HepG2 (cell line): ENCODE data around the gene AUNIP. TPM values are rescaled to one million over a fixed set of nuclear protein-coding genes. Genes with fewer than 3 reads are reported as not detected.

Experiments
- ATAC-seq: fragments of 200-7000 bp; cut with Tn5 transposase; 3 replicates; pipeline ENCODE4 v1.9.1; 2020; ENCODE audit warnings: mild to moderate bottlenecking, moderate library complexity
- BruUV-seq: library from RNA; stranded (reverse); fragments of 400-500 nt; replicated peaks from 2 replicates; lab custom pipeline; 2021; lab: Mats Ljungman, UMichigan
- CTCF ChIA-PET: fragments of 300-600 bp; formaldehyde crosslinking; extraction: SDS; loops from one replicate; lab custom pipeline; 2021; ENCODE audit warnings: low total read pairs, inconsistent platforms, low intra/inter-chr PET ratio; lab: Yijun Ruan, JAX
- POLR2A ChIA-PET: fragments of 350-600 bp; sonication (Branson Sonifier 250); formaldehyde crosslinking; loops from one replicate; lab custom pipeline; 2020; ENCODE audit warnings: antibody characterized with exemption, inconsistent platforms; lab: Yijun Ruan, JAX
- DNase-seq: peaks from one replicate; pipeline ENCODE4 v3.0.0-alpha.2; 2015; ENCODE audit warnings: low spot score
- FAIRE-seq: peaks from 3 replicates; lab custom pipeline; 2011; peaks lifted over from hg19 to GRCh38; lab: Jason Lieb, UNC
- H2AFZ ChIP-seq: one replicate; pipeline ENCODE4 v1.6.1; 2011; ENCODE audit warnings: low read length, inconsistent platforms
- H3K27ac ChIP-seq: fragments of 300-600 bp; 3 replicates; pipeline ENCODE4 v1.8.0; 2011; ENCODE audit warnings: mixed run types, mild to moderate bottlenecking, mixed read lengths, low read length, inconsistent platforms; ENCODE audit not compliant: insufficient read depth; ENCODE audit errors: extremely low read length
- H3K27me3 ChIP-seq, 2 experiments: fragments of 200-600 bp in 1 of 2; 2 replicates in 1 of 2; 3 replicates in 1 of 2; pipeline versions ENCODE4 v1.6.0 to v1.8.0; 2011; ENCODE audit warnings: low read length in 2 of 2, mild to moderate bottlenecking in 2 of 2, moderate library complexity in 2 of 2, inconsistent platforms in 1 of 2; ENCODE audit not compliant: insufficient read depth in 2 of 2, control insufficient read depth in 1 of 2
- H3K36me3 ChIP-seq, 2 experiments: fragments of 200-600 bp in 1 of 2; replicated peaks in 1 of 2; 2 replicates in 1 of 2; 3 replicates in 1 of 2; pipeline versions ENCODE4 v1.5.1 to v1.8.0; 2011; ENCODE audit warnings: low read length in 2 of 2, inconsistent platforms in 1 of 2; ENCODE audit not compliant: insufficient read depth in 2 of 2, control insufficient read depth in 1 of 2
- H3K4me1 ChIP-seq: 2 replicates; pipeline ENCODE4 v1.5.1; 2012; ENCODE audit warnings: low read length, inconsistent platforms; ENCODE audit not compliant: insufficient read depth
- H3K4me2 ChIP-seq: 2 replicates; pipeline ENCODE4 v1.6.0; 2011; ENCODE audit warnings: low read depth, low read length, inconsistent platforms
- H3K4me3 ChIP-seq, 3 experiments: fragments of 200-600 bp in 1 of 3; sonication (generic), shearing (Covaris generic) in 1 of 3; replicated peaks in 1 of 3; 2 replicates each; pipeline ENCODE4 v1.5.1; 2011 to 2016; ENCODE audit warnings: low read length in 3 of 3, inconsistent platforms in 2 of 3, low read depth in 2 of 3, mild to moderate bottlenecking in 2 of 3, control low read depth in 1 of 3, mixed read lengths in 1 of 3; ENCODE audit not compliant: insufficient read depth in 1 of 3
- H3K79me2 ChIP-seq: one replicate; pipeline ENCODE4 v1.6.1; 2011; ENCODE audit warnings: low read length, inconsistent platforms; ENCODE audit not compliant: insufficient read depth
- H3K9ac ChIP-seq: 2 replicates; pipeline ENCODE4 v1.6.0; 2011; ENCODE audit warnings: mild to moderate bottlenecking, low read depth, low read length, inconsistent platforms; ENCODE audit not compliant: insufficient read depth
- H3K9me3 ChIP-seq: 2 replicates; pipeline ENCODE4 v1.5.1; 2012; ENCODE audit warnings: mild to moderate bottlenecking, low read length
- H4K20me1 ChIP-seq: 2 replicates; pipeline ENCODE4 v1.6.0; 2011; ENCODE audit warnings: inconsistent platforms, mild to moderate bottlenecking, low read length, moderate library complexity; ENCODE audit not compliant: insufficient read depth
- MEF2D ChIP-seq: sonication (generic); formaldehyde crosslinking; IDR thresholded peaks from 2 replicates; pipeline ENCODE4 v1.5.1; 2020; ENCODE audit warnings: mild to moderate bottlenecking, missing genetic modification reagents
- ZNF703 ChIP-seq: sonication (generic); formaldehyde crosslinking; IDR thresholded peaks from 2 replicates; pipeline ENCODE4 v1.5.1; 2020; ENCODE audit warnings: missing genetic modification reagents, mild to moderate bottlenecking, moderate library complexity, borderline replicate concordance
- ZNF879 ChIP-seq: sonication (generic); formaldehyde crosslinking; IDR thresholded peaks from 2 replicates; pipeline ENCODE4 v1.8.1; 2023; ENCODE audit warnings: missing genetic modification reagents
- ZSCAN30 ChIP-seq: sonication (generic); formaldehyde crosslinking; IDR thresholded peaks from 2 replicates; pipeline ENCODE4 v1.5.0; 2020; ENCODE audit warnings: mild to moderate bottlenecking, missing genetic modification reagents
- WGBS: methylation state at CpG from one replicate; pipeline ENCODE4 v1.1.6; 2017; ENCODE audit warnings: low lambda C conversion rate; 5-methylcytosine and 5-hydroxymethylcytosine counted together
- in situ Hi-C: cut with HindIII; loops from 2 replicates; pipeline ENCODE4 v1.10.0; 2017; ENCODE audit warnings: low pct_unique_long_range_greater_than_20kb; ENCODE audit not compliant: extremely low pct_ligation_motif_present
- intact Hi-C: fragments of 100-400 bp; cut with micrococcal nuclease; formaldehyde crosslinking; loops from one replicate; pipeline ENCODE4 v1.10.0; 2022; ENCODE audit not compliant: unreplicated experiment
- polyA plus RNA-seq, 8 experiments: library from polyadenylated mRNA; depleted of rRNA in 3 of 8; stranded (reverse) in 7 of 8; unstranded in 1 of 8; fragments of >200 nt; fragmentation: Illumina TruSeq in 4 of 8; extraction: Trizol in 4 of 8; gene quantifications; 2 replicates each; pipeline versions ENCODE4 v1.2.1 to v1.2.3, GENCODE V29; 2011 to 2016; ENCODE audit warnings: low read depth in 4 of 8, missing spikeins in 1 of 8, mixed read lengths in 1 of 8; ENCODE audit not compliant: insufficient read depth in 1 of 8
- total RNA-seq, 5 experiments: library from RNA; depleted of rRNA; stranded (reverse); fragments of >200 nt; fragmentation: Illumina TruSeq; extraction: Trizol; gene quantifications; 2 replicates each; pipeline ENCODE4 v1.2.3, GENCODE V29; 2016; ENCODE audit warnings: low read depth in 1 of 5
- TF ChIP-seq, protein P1 (sequence below): sonication (generic); formaldehyde crosslinking; IDR thresholded peaks from 2 replicates; pipeline ENCODE4 v1.8.1; 2023; ENCODE audit warnings: missing genetic modification reagents, mild to moderate bottlenecking, borderline replicate concordance
- TF ChIP-seq, protein P2 (sequence below): IDR thresholded peaks from 2 replicates; pipeline ENCODE4 v1.6.1; 2016
- TF ChIP-seq, protein P3 (sequence below): sonication (generic); formaldehyde crosslinking; IDR thresholded peaks from 2 replicates; pipeline ENCODE4 v1.9.0; 2021; ENCODE audit warnings: mild to moderate bottlenecking, missing genetic modification reagents
- TF ChIP-seq, protein P4 (sequence below), 2 experiments: sonication (generic) in 1 of 2; formaldehyde crosslinking in 1 of 2; IDR thresholded peaks; 2 replicates each; pipeline versions ENCODE4 v1.5.1 to v1.6.1; 2011 to 2020; ENCODE audit warnings: borderline replicate concordance in 1 of 2, low read depth in 1 of 2, low read length in 1 of 2, mild to moderate bottlenecking in 1 of 2, missing genetic modification reagents in 1 of 2, moderate library complexity in 1 of 2

AUNIP gene
- total and polyA plus RNA-seq, 2 of the 13 experiments (the other 11 are each of a cell fraction or from before 2014, with no cell fraction given) = 3.8 to 12.3 TPM

DNA sequence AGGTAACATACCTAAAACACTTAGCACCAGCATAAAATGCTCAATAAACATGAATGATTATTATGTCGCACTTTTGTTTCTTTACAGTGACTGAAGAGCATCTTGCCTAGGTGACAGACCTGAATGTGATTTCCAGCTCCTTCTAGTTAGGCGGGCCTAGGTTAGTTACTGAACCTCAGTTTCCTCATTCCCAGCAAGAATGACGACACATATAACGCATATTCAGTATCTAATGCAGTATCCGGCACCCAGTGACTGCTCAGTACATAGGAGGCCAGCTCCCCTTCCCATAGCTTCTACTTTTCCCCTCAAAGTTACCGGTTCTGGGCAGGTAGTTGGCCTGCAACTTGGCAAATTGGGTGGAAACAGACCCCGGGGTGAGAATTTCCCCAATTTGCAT is 763 bp downstream of the AUNIP start:
- in situ Hi-C loops (no loop called here), intact Hi-C loops (no loop called here)
- FAIRE-seq (no peak), DNase-seq (no peak)
- H3K4me1 ChIP-seq = peaks cover 63% of the 10 kb centered on the region
- peaks cover 4 to 9% of the 10 kb centered on the region in 2 experiments; a peak in 4 of 5 replicates for H3K36me3 ChIP-seq
- peak overlapping the region; percentile 88 to 94 (median 93) for H3K4me3 ChIP-seq
- no peaks in the 10 kb centered on the region for H4K20me1 ChIP-seq
- H3K9me3 ChIP-seq = no peaks in the 10 kb centered on the region
- peak overlapping the region; percentile 80 for H3K9ac ChIP-seq
- peak overlapping the region; percentile 87 for H2AFZ ChIP-seq
- POLR2A ChIA-PET = no interaction called here
- WGBS = 25% methylated on average over 6 of the region's 7 CpGs
- peak overlapping the region; percentile 97 for H3K4me2 ChIP-seq
- CTCF ChIA-PET = no interaction called here
- TF ChIP-seq, protein P1, sequence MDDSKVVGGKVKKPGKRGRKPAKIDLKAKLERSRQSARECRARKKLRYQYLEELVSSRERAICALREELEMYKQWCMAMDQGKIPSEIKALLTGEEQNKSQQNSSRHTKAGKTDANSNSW (CRISPR knock-in tag) = 0 out of 2 replicates have a peak, but pooled peaks have one; percentile 6
- TF ChIP-seq ZNF879 (CRISPR knock-in tag) (no peak), ZSCAN30 (CRISPR knock-in tag) (no peak), ZNF703 (CRISPR knock-in tag) (no peak), MEF2D (CRISPR knock-in tag) (no peak)
- TF ChIP-seq, protein P2, sequence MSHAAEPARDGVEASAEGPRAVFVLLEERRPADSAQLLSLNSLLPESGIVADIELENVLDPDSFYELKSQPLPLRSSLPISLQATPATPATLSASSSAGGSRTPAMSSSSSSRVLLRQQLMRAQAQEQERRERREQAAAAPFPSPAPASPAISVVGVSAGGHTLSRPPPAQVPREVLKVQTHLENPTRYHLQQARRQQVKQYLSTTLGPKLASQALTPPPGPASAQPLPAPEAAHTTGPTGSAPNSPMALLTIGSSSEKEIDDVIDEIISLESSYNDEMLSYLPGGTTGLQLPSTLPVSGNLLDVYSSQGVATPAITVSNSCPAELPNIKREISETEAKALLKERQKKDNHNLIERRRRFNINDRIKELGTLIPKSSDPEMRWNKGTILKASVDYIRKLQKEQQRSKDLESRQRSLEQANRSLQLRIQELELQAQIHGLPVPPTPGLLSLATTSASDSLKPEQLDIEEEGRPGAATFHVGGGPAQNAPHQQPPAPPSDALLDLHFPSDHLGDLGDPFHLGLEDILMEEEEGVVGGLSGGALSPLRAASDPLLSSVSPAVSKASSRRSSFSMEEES (CRISPR knock-in tag) = 0 out of 2 replicates have a peak, but pooled peaks have one; percentile 1
- TF ChIP-seq, protein P3, sequence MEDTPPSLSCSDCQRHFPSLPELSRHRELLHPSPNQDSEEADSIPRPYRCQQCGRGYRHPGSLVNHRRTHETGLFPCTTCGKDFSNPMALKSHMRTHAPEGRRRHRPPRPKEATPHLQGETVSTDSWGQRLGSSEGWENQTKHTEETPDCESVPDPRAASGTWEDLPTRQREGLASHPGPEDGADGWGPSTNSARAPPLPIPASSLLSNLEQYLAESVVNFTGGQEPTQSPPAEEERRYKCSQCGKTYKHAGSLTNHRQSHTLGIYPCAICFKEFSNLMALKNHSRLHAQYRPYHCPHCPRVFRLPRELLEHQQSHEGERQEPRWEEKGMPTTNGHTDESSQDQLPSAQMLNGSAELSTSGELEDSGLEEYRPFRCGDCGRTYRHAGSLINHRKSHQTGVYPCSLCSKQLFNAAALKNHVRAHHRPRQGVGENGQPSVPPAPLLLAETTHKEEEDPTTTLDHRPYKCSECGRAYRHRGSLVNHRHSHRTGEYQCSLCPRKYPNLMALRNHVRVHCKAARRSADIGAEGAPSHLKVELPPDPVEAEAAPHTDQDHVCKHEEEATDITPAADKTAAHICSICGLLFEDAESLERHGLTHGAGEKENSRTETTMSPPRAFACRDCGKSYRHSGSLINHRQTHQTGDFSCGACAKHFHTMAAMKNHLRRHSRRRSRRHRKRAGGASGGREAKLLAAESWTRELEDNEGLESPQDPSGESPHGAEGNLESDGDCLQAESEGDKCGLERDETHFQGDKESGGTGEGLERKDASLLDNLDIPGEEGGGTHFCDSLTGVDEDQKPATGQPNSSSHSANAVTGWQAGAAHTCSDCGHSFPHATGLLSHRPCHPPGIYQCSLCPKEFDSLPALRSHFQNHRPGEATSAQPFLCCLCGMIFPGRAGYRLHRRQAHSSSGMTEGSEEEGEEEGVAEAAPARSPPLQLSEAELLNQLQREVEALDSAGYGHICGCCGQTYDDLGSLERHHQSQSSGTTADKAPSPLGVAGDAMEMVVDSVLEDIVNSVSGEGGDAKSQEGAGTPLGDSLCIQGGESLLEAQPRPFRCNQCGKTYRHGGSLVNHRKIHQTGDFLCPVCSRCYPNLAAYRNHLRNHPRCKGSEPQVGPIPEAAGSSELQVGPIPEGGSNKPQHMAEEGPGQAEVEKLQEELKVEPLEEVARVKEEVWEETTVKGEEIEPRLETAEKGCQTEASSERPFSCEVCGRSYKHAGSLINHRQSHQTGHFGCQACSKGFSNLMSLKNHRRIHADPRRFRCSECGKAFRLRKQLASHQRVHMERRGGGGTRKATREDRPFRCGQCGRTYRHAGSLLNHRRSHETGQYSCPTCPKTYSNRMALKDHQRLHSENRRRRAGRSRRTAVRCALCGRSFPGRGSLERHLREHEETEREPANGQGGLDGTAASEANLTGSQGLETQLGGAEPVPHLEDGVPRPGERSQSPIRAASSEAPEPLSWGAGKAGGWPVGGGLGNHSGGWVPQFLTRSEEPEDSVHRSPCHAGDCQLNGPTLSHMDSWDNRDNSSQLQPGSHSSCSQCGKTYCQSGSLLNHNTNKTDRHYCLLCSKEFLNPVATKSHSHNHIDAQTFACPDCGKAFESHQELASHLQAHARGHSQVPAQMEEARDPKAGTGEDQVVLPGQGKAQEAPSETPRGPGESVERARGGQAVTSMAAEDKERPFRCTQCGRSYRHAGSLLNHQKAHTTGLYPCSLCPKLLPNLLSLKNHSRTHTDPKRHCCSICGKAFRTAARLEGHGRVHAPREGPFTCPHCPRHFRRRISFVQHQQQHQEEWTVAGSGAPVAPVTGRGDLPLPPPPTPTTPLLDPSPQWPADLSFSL (CRISPR knock-in tag) = no peak
- TF ChIP-seq, protein P4, sequence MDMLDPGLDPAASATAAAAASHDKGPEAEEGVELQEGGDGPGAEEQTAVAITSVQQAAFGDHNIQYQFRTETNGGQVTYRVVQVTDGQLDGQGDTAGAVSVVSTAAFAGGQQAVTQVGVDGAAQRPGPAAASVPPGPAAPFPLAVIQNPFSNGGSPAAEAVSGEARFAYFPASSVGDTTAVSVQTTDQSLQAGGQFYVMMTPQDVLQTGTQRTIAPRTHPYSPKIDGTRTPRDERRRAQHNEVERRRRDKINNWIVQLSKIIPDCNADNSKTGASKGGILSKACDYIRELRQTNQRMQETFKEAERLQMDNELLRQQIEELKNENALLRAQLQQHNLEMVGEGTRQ (IDR thresholded peaks at IDR 0.05; ENCODE audit: low read depth, low read length) = no peak
- TF ChIP-seq, protein P4 (CRISPR knock-in tag; IDR thresholded peaks at IDR 0.05; ENCODE audit: borderline replicate concordance) = 0 out of 2 replicates have a peak, but pooled peaks have one; percentile 29
- TF ChIP-seq, all 625 proteins: peak for 3
- H3K79me2 ChIP-seq = peaks cover 36% of the 10 kb centered on the region
- H3K27ac ChIP-seq = peak overlapping the region; percentile 69
- H3K27me3 ChIP-seq = no peaks in the 10 kb centered on the region; a peak in 1 of 5 replicates
- peak; percentile 13 for ATAC-seq
- BruUV-seq = TSS peak; percentile 45
